ENCODE data around the gene SULT1A4. TPM values are rescaled to one million over a fixed set of nuclear protein-coding genes. Genes with fewer than 3 reads are reported as not detected.

SULT1A4 gene
- 1.2 and 2.7 TPM in 2 replicates for total RNA-seq

GRCh38 chr16:29459706-29460646, at the start of gene SULT1A4:
Gene SULT1A4 (plus strand): TSS chr16:29459913. CDS start chr16:29461386, 1,473 bp downstream.

GRCh38 chr16:29454269-29454668, 5.4 kb upstream of the SULT1A4 start, which contains the start of the genes BOLA2 and SLX1B:
Gene BOLA2 (minus strand): TSS chr16:29454351. CDS start chr16:29454253, 98 bp downstream.
Gene SLX1B (plus strand): TSS chr16:29454533.

GRCh38 chr16:29506308-29506707, 46.6 kb downstream of the SULT1A4 start, which contains the start of gene NPIPB12:
Gene NPIPB12 (minus strand): TSS chr16:29506408.

Other genes with a start within 250 kb of the SULT1A4 start
- under 0.01 TPM in 1 of 2 replicates, not detected in the other for gene NPIPB11, start 53.2 kb upstream of the SULT1A4 start, total RNA-seq
- gene BOLA2, start 5.6 kb upstream of the SULT1A4 start, total RNA-seq, result 23.9 and 24.4 TPM in 2 replicates
- gene SLX1B, start 5.4 kb upstream of the SULT1A4 start, total RNA-seq, result 2.0 and 5.4 TPM in 2 replicates
- gene NPIPB12, start 46.5 kb downstream of the SULT1A4 start, total RNA-seq, result 7.4 and 8.2 TPM in 2 replicates
- gene SPN, start 203.3 kb downstream of the SULT1A4 start, total RNA-seq, result under 0.01 TPM in 1 of 2 replicates, not detected in the other
- gene QPRT, start 219.3 kb downstream of the SULT1A4 start, total RNA-seq, result 26.4 and 41.6 TPM in 2 replicates